ENCODE results near the gene PANK4.
"Not testable (repeated sequence)": the region's sequence is repeated elsewhere in the genome, so short reads cannot be mapped to it uniquely, and the experiment has no call there.

Gene PANK4

GRCh38 chr1:2525920-2526823 is at the start of gene PANK4:
PANK4 (minus strand) TSS chr1:2526596; CDS start chr1:2526587, 9 bp downstream.
- H3K27ac ChIP-seq (ENCODE audit: low read depth, low read length): peak within 1 kb of the TSS; percentile 43; the same call in 1 of the 2 replicates
- H3K79me2 ChIP-seq (ENCODE audit: control insufficient read depth, insufficient read depth, low read length, unreplicated experiment): peaks cover 45% of the 10 kb centered on the region
- peak within 1 kb of the TSS; percentile 22 for H2AFZ ChIP-seq (ENCODE audit: low read length, unreplicated experiment)
- H3K27me3 ChIP-seq (ENCODE audit: insufficient read depth, low read length): peaks cover 22% of the 10 kb centered on the region
- peak within 1 kb of the TSS; percentile 93 for H3K4me3 ChIP-seq (ENCODE audit: low read depth, low read length)
- H3K36me3 ChIP-seq (ENCODE audit: insufficient read depth, low read length): no peaks in the 10 kb centered on the region
- peaks cover 15% of the 10 kb centered on the region for H3K4me1 ChIP-seq (ENCODE audit: control insufficient read depth, insufficient read depth, low read length, unreplicated experiment)

DNA sequence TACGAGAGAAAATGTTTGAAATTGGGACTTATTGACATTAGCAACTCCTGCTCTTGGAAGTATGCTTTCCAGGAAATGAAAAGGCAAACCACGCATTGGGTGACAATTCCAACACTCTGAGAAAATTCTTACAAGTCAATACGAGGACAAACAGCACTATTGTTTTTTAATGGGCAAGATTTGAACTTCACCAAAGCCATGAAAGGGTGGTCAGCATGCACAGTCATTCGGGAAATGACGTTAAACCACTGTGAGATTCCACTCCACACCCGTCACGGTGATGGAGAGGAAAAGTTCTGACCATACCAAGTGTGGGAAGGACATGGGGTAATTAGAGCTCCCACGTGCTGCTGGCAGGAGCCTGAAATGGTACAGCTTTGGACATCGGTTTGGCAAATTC is 48.0 kb upstream of the PANK4 start:
- Histone ChIP-seq H3K79me2 (ENCODE audit: control insufficient read depth, insufficient read depth, low read length, unreplicated experiment) (no peaks in the 10 kb centered on the region), H3K4me1 (ENCODE audit: control insufficient read depth, insufficient read depth, low read length, unreplicated experiment) (no peaks in the 10 kb centered on the region), H3K27ac (ENCODE audit: low read depth, low read length) (no peak overlapping the region), H3K4me3 (ENCODE audit: low read depth, low read length) (no peak overlapping the region), H2AFZ (ENCODE audit: low read length, unreplicated experiment) (no peak overlapping the region), H3K27me3 (ENCODE audit: insufficient read depth, low read length) (peaks cover 27% of the 10 kb centered on the region), H3K36me3 (ENCODE audit: insufficient read depth, low read length) (no peaks in the 10 kb centered on the region)

- H3K79me2 ChIP-seq (ENCODE audit: control insufficient read depth, insufficient read depth, low read length, unreplicated experiment): no peaks in the 10 kb centered on the region
- H3K4me1 ChIP-seq (ENCODE audit: control insufficient read depth, insufficient read depth, low read length, unreplicated experiment): no peaks in the 10 kb centered on the region
- no peak overlapping the region for H3K4me3 ChIP-seq (ENCODE audit: low read depth, low read length)
- no peak overlapping the region for H2AFZ ChIP-seq (ENCODE audit: low read length, unreplicated experiment)
- peaks cover 27% of the 10 kb centered on the region for H3K27me3 ChIP-seq (ENCODE audit: insufficient read depth, low read length)
- H3K36me3 ChIP-seq (ENCODE audit: insufficient read depth, low read length): no peaks in the 10 kb centered on the region
- no peak overlapping the region for H3K27ac ChIP-seq (ENCODE audit: low read depth, low read length)
These were observed 47.0 kb upstream of the PANK4 start for GRCh38 chr1:2573250-2573920.

GRCh38 chr1:2571348-2571747 is 45.0 kb upstream of the PANK4 start:
- no peak overlapping the region for H3K27ac ChIP-seq (ENCODE audit: low read depth, low read length)
- no peak overlapping the region for H2AFZ ChIP-seq (ENCODE audit: low read length, unreplicated experiment)
- H3K27me3 ChIP-seq (ENCODE audit: insufficient read depth, low read length): peaks cover 27% of the 10 kb centered on the region
- no peaks in the 10 kb centered on the region for H3K36me3 ChIP-seq (ENCODE audit: insufficient read depth, low read length)
- H3K4me1 ChIP-seq (ENCODE audit: control insufficient read depth, insufficient read depth, low read length, unreplicated experiment): no peaks in the 10 kb centered on the region
- no peaks in the 10 kb centered on the region for H3K79me2 ChIP-seq (ENCODE audit: control insufficient read depth, insufficient read depth, low read length, unreplicated experiment)
- no peak overlapping the region for H3K4me3 ChIP-seq (ENCODE audit: low read depth, low read length)

DNA sequence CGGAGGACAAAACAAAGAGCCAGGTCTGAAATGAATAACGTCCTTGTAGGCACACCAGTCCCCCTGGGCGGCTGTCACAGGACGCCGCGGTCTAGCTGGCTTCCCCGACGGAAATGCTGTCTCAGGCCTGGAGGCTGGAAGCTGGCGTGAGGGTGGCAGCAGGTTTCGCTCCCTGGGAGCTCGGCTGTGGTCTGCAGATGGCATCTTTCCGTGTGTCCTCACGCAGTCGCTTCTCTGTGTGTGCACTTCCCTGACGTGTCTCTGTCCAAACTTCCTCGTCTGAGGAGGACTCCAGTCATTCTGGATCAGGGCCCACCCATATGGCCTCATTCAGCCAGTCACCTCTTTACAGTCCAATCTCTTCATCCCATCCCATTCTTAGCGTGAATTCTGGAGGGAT is 43.9 kb upstream of the PANK4 start:
- Histone ChIP-seq H3K4me1 (ENCODE audit: control insufficient read depth, insufficient read depth, low read length, unreplicated experiment) (no peaks in the 10 kb centered on the region), H3K36me3 (ENCODE audit: insufficient read depth, low read length) (no peaks in the 10 kb centered on the region), H3K27ac (ENCODE audit: low read depth, low read length) (no peak overlapping the region), H3K4me3 (ENCODE audit: low read depth, low read length) (no peak overlapping the region), H3K27me3 (ENCODE audit: insufficient read depth, low read length) (peaks cover 27% of the 10 kb centered on the region), H3K79me2 (ENCODE audit: control insufficient read depth, insufficient read depth, low read length, unreplicated experiment) (no peaks in the 10 kb centered on the region), H2AFZ (ENCODE audit: low read length, unreplicated experiment) (no peak overlapping the region)

GRCh38 chr1:2569703-2570102 is 43.3 kb upstream of the PANK4 start:
- not testable (repeated sequence) for H3K36me3 ChIP-seq (ENCODE audit: insufficient read depth, low read length); H3K4me1 ChIP-seq (ENCODE audit: control insufficient read depth, insufficient read depth, low read length, unreplicated experiment); H3K27ac ChIP-seq (ENCODE audit: low read depth, low read length); H3K4me3 ChIP-seq (ENCODE audit: low read depth, low read length); H3K79me2 ChIP-seq (ENCODE audit: control insufficient read depth, insufficient read depth, low read length, unreplicated experiment); H2AFZ ChIP-seq (ENCODE audit: low read length, unreplicated experiment)
- peaks cover 27% of the 10 kb centered on the region for H3K27me3 ChIP-seq (ENCODE audit: insufficient read depth, low read length)

DNA sequence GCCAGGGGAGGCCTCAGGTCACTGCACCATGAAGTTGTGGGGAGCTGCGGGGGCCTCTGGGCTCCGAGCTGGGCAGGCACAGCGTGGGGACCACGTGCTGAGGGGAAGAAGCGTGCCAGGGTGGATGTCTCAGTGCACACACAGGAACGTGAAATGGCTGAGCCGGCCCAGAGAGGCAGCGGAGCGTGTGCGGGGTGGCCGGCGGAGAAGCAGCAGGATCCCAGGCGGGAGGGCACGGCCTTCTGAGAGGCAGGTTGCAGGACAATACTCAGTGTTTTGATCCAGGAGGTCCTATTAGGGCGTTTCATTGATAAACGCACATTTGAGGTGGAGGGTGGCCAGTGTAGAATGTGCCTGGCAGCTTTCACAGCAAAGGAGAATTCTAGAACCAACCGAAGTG is 42.7 kb upstream of the PANK4 start:
- Histone ChIP-seq H2AFZ (ENCODE audit: low read length, unreplicated experiment) (no peak overlapping the region), H3K79me2 (ENCODE audit: control insufficient read depth, insufficient read depth, low read length, unreplicated experiment) (no peaks in the 10 kb centered on the region), H3K27ac (ENCODE audit: low read depth, low read length) (no peak overlapping the region), H3K4me3 (ENCODE audit: low read depth, low read length) (no peak overlapping the region), H3K27me3 (ENCODE audit: insufficient read depth, low read length) (peaks cover 23% of the 10 kb centered on the region), H3K4me1 (ENCODE audit: control insufficient read depth, insufficient read depth, low read length, unreplicated experiment) (no peaks in the 10 kb centered on the region), H3K36me3 (ENCODE audit: insufficient read depth, low read length) (no peaks in the 10 kb centered on the region)

- peaks cover 18% of the 10 kb centered on the region; the same call in 1 of the 2 replicates for H3K27me3 ChIP-seq (ENCODE audit: insufficient read depth, low read length)
- not testable (repeated sequence) for H2AFZ ChIP-seq (ENCODE audit: low read length, unreplicated experiment); H3K79me2 ChIP-seq (ENCODE audit: control insufficient read depth, insufficient read depth, low read length, unreplicated experiment); H3K36me3 ChIP-seq (ENCODE audit: insufficient read depth, low read length); H3K4me1 ChIP-seq (ENCODE audit: control insufficient read depth, insufficient read depth, low read length, unreplicated experiment); H3K4me3 ChIP-seq (ENCODE audit: low read depth, low read length); H3K27ac ChIP-seq (ENCODE audit: low read depth, low read length)
These were observed 41.9 kb upstream of the PANK4 start for GRCh38 chr1:2568187-2568816.

- Histone ChIP-seq H3K79me2 (ENCODE audit: control insufficient read depth, insufficient read depth, low read length, unreplicated experiment) (no peaks in the 10 kb centered on the region), H3K27ac (ENCODE audit: low read depth, low read length) (no peak overlapping the region), H3K4me1 (ENCODE audit: control insufficient read depth, insufficient read depth, low read length, unreplicated experiment) (no peaks in the 10 kb centered on the region), H2AFZ (ENCODE audit: low read length, unreplicated experiment) (no peak overlapping the region), H3K4me3 (ENCODE audit: low read depth, low read length) (no peak overlapping the region), H3K27me3 (ENCODE audit: insufficient read depth, low read length) (peaks cover 8% of the 10 kb centered on the region; the same call in 1 of the 2 replicates), H3K36me3 (ENCODE audit: insufficient read depth, low read length) (no peaks in the 10 kb centered on the region)
These were observed 40.8 kb upstream of the PANK4 start for GRCh38 chr1:2567083-2567679.
